K562 (cell line): ENCODE measurements around the gene SPON1. TPM values are rescaled to one million over a fixed set of nuclear protein-coding genes. Genes with fewer than 3 reads are reported as not detected.
A peak's percentile ranks its signal among the peaks of the same experiment; 100 is the strongest.

Experiments used
- BACH1 ChIP-seq: fragments of 200-800 bp; sonication (Bioruptor generic); IDR thresholded peaks from 2 replicates; pipeline ENCODE4 v1.6.1; 2016; ENCODE audit warnings: missing genetic modification characterization, missing compliant biosample characterization
- BCOR ChIP-seq: fragments of 450-650 bp; IDR thresholded peaks from 2 replicates; pipeline ENCODE4 v1.6.1; 2016
- C11orf30 ChIP-seq: fragments of 450-650 bp; IDR thresholded peaks from 2 replicates; pipeline ENCODE4 v1.6.1; 2016; ENCODE audit warnings: low read depth, mild to moderate bottlenecking
- CC2D1A ChIP-seq: fragments of 450-650 bp; IDR thresholded peaks from 2 replicates; pipeline ENCODE4 v1.6.1; 2017; ENCODE audit warnings: mild to moderate bottlenecking
- DACH1 ChIP-seq: fragments of 450-650 bp; IDR thresholded peaks from 2 replicates; pipeline ENCODE4 v1.6.1; 2018; ENCODE audit not compliant: partially characterized antibody
- FOXJ3 ChIP-seq: sonication (generic); formaldehyde crosslinking; IDR thresholded peaks from 2 replicates; pipeline ENCODE4 v1.4.0; 2020; ENCODE audit warnings: mild to moderate bottlenecking, missing genetic modification reagents
- IRF2 ChIP-seq: sonication (generic); formaldehyde crosslinking; IDR thresholded peaks from 2 replicates; pipeline ENCODE4 v1.8.1; 2022; ENCODE audit warnings: mild to moderate bottlenecking, missing genetic modification reagents
- LARP7 ChIP-seq: fragments of 450-650 bp; IDR thresholded peaks from 2 replicates; pipeline ENCODE4 v1.6.1; 2016
- MEF2D ChIP-seq: conservative IDR thresholded peaks from 2 replicates; pipeline ENCODE4 v1.6.1; 2016; ENCODE audit warnings: low read depth, missing genetic modification characterization, missing compliant biosample characterization
- MTA1 ChIP-seq: fragments of 450-650 bp; IDR thresholded peaks from 2 replicates; pipeline ENCODE4 v1.6.1; 2017; ENCODE audit warnings: borderline replicate concordance
- MTA3 ChIP-seq: fragments of 450-650 bp; formaldehyde crosslinking; IDR thresholded peaks from 2 replicates; pipeline ENCODE4 v1.6.1; 2017; ENCODE audit warnings: mild to moderate bottlenecking, borderline replicate concordance
- MXI1 ChIP-seq: IDR thresholded peaks from 2 replicates; pipeline ENCODE4 v1.6.1; 2011; ENCODE audit warnings: low read depth, mild to moderate bottlenecking, improper control_type of control experiment, low read length
- NFIX ChIP-seq: fragments of 250-450 bp; sonication (Bioruptor Pico); IDR thresholded peaks from 2 replicates; pipeline ENCODE4 v1.4.0; 2020; ENCODE audit warnings: low read depth, mild to moderate bottlenecking, moderate library complexity
- NR2F6 ChIP-seq: fragments of 450-650 bp; formaldehyde crosslinking; IDR thresholded peaks from 2 replicates; pipeline ENCODE4 v1.4.0; 2020; ENCODE audit warnings: mild to moderate bottlenecking
- PHB2 ChIP-seq: fragments of 450-650 bp; IDR thresholded peaks from 2 replicates; pipeline ENCODE4 v1.6.1; 2017; ENCODE audit warnings: low read depth
- PML ChIP-seq: IDR thresholded peaks from 2 replicates; pipeline ENCODE4 v1.6.1; 2012; ENCODE audit warnings: low read length, inconsistent platforms
- SMC3 ChIP-seq: conservative IDR thresholded peaks from 2 replicates; pipeline ENCODE4 v1.6.1; 2011; ENCODE audit warnings: low read depth, low read length, improper control_type of control experiment; ENCODE audit not compliant: insufficient read depth
- SRF ChIP-seq, 2 experiments: fragments of 250-450, 450-650 bp in 1 of 2; sonication (Bioruptor Pico) in 1 of 2; sonication (generic) in 1 of 2; formaldehyde crosslinking; IDR thresholded peaks; 2 replicates each; pipeline versions ENCODE4 v1.5.0 to v1.5.1; 2020 to 2022; ENCODE audit warnings: mild to moderate bottlenecking in 1 of 2, missing genetic modification reagents in 1 of 2
- STAG1 ChIP-seq: sonication (generic); formaldehyde crosslinking; IDR thresholded peaks from 2 replicates; pipeline ENCODE4 v1.5.0; 2020; ENCODE audit warnings: missing genetic modification reagents, borderline replicate concordance
- TFAM ChIP-seq: fragments of 250-450 bp; sonication (Bioruptor Pico); conservative IDR thresholded peaks from 2 replicates; pipeline ENCODE4 v1.5.0; 2021; ENCODE audit warnings: mild to moderate bottlenecking, moderate library complexity
- TRIM24 ChIP-seq, 2 experiments: fragments of 450-650 bp; IDR thresholded peaks; 2 replicates each; pipeline ENCODE4 v1.6.1; 2016
- TRIM28 ChIP-seq: fragments of 450-650 bp; IDR thresholded peaks from 2 replicates; pipeline ENCODE4 v1.6.1; 2017
- XRCC5 ChIP-seq: fragments of 200-400 bp; formaldehyde crosslinking; IDR thresholded peaks from 2 replicates; pipeline ENCODE4 v1.6.1; 2017; ENCODE audit warnings: low read depth, mild to moderate bottlenecking, low read length
- ZC3H11A ChIP-seq: IDR thresholded peaks from 2 replicates; pipeline ENCODE4 v1.6.1; 2012; ENCODE audit warnings: low read depth, low read length, improper control_type of control experiment
- ZNF282 ChIP-seq: sonication (generic); formaldehyde crosslinking; IDR thresholded peaks from 2 replicates; pipeline ENCODE4 v1.8.1; 2023; ENCODE audit warnings: missing genetic modification reagents
- ZNF384 ChIP-seq: IDR thresholded peaks from 2 replicates; pipeline ENCODE4 v1.6.1; 2012; ENCODE audit warnings: low read depth, low read length, improper control_type of control experiment
- ZNF408 ChIP-seq: fragments of 250-450 bp; sonication (Bioruptor Pico); IDR thresholded peaks from 2 replicates; pipeline ENCODE4 v1.4.0; 2020; ENCODE audit warnings: low read depth, mild to moderate bottlenecking, moderate library complexity
- polyA plus RNA-seq, 8 experiments: library from polyadenylated mRNA; depleted of rRNA in 4 of 8; stranded (reverse) in 5 of 8; unstranded in 3 of 8; fragments of >200 nt; fragmentation: Nextera tagmentation in 2 of 8; fragmentation: Illumina TruSeq in 1 of 8; extraction: Ambion mirVana in 2 of 8; extraction: Trizol in 1 of 8; gene quantifications; 2 replicates each; pipeline versions ENCODE4 v1.2.1 to v1.2.3, GENCODE V29; 2011 to 2014; ENCODE audit warnings: inconsistent platforms in 1 of 8, missing spikeins in 1 of 8
- total RNA-seq, 7 experiments: library from RNA; depleted of rRNA in 6 of 7; stranded (reverse); fragments of >200 nt in 6 of 7; fragmentation: Illumina TruSeq in 2 of 7; extraction: Trizol in 2 of 7; gene quantifications; 2 replicates each; pipeline versions ENCODE4 v1.2.1 to v1.2.3, GENCODE V29; 2011 to 2021; ENCODE audit warnings: low replicate concordance in 1 of 7
- TF ChIP-seq, protein P1 (sequence below), 3 experiments: IDR thresholded peaks in 2 of 3; conservative IDR thresholded peaks in 1 of 3; 2 replicates each; pipeline ENCODE4 v1.5.1; 2011 to 2012; ENCODE audit warnings: low read length in 3 of 3, mild to moderate bottlenecking in 3 of 3, control low read depth in 2 of 3, improper control_type of control experiment in 1 of 3, inconsistent platforms in 1 of 3, low read depth in 1 of 3, mixed read lengths in 1 of 3, moderate library complexity in 1 of 3; ENCODE audit not compliant: insufficient read depth in 2 of 3
- TF ChIP-seq, protein P2 (sequence below): sonication (generic); formaldehyde crosslinking; IDR thresholded peaks from 2 replicates; pipeline ENCODE4 v1.8.1; 2023; ENCODE audit warnings: mild to moderate bottlenecking, missing genetic modification reagents
- TF ChIP-seq, protein P3 (sequence below): fragments of 450-650 bp; IDR thresholded peaks from 2 replicates; pipeline ENCODE4 v1.6.1; 2016; ENCODE audit warnings: low read depth, mild to moderate bottlenecking, moderate library complexity

SPON1 gene
- total and polyA plus RNA-seq, 9 of the 15 experiments (the other 6 are each of a cell fraction or from before 2014, with no cell fraction given): 0.04 to 0.06 TPM; not detected in 7

DNA sequence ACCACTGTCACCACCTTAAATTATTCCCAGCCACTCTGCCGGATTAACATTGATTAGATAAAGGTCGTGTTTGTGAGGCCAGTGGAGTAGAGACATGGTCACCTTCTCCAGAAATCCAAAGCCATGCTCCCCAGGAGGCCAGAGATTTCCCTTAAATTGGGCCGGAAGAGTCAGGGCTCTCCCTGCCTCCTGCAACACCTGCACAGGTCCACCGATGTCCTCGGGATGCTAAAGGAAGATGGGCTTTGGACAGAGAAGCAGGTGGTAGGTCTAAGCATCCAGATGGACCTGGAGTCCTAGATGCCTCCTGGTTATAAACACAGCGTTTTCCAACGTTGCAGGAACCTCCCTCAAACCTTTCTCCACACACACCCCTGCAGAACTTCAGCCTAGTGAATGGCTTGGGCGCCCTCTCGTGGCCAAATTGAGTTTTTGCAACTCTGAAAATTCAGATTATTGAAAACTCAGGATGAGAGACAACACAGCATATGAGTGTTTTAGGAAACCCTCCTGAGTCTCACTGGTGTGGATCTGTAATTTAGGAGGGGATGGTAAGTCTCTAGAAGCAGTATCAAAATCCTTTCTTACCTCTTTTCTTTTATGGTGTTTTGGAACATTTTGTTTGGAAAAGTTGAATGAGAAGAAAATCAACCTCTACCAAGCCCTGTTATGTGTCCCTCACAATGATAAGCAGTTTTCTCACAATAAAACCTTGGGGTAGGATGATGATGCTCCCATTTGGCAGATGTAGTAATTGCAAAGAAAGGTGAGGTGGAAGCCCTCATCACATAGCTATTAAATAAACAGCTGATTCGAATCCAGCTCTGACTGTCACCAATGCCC lies 286.8 kb downstream of the SPON1 start (continued):
- TF ChIP-seq MTA3: no peak
- TF ChIP-seq BACH1 (tag): no peak
- TF ChIP-seq, protein P1, sequence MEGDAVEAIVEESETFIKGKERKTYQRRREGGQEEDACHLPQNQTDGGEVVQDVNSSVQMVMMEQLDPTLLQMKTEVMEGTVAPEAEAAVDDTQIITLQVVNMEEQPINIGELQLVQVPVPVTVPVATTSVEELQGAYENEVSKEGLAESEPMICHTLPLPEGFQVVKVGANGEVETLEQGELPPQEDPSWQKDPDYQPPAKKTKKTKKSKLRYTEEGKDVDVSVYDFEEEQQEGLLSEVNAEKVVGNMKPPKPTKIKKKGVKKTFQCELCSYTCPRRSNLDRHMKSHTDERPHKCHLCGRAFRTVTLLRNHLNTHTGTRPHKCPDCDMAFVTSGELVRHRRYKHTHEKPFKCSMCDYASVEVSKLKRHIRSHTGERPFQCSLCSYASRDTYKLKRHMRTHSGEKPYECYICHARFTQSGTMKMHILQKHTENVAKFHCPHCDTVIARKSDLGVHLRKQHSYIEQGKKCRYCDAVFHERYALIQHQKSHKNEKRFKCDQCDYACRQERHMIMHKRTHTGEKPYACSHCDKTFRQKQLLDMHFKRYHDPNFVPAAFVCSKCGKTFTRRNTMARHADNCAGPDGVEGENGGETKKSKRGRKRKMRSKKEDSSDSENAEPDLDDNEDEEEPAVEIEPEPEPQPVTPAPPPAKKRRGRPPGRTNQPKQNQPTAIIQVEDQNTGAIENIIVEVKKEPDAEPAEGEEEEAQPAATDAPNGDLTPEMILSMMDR (IDR thresholded peaks at IDR 0.05 in 2 of 3, conservative IDR thresholded peaks at IDR 0.05 in 1 of 3; ENCODE audit: insufficient read depth in 2 of 3, low read depth in 1 of 3, low read length in 3 of 3): peak; percentile 80 to 92 (median 80)
- no peak for TF ChIP-seq TRIM24 (IDR thresholded peaks at IDR 0.05)
- TF ChIP-seq TRIM28: no peak
- no peak for TF ChIP-seq PHB2
- no peak for TF ChIP-seq SRF (CRISPR knock-in tag; IDR thresholded peaks at IDR 0.05)
- TF ChIP-seq ZNF282 (CRISPR knock-in tag): no peak
- TF ChIP-seq, protein P2, sequence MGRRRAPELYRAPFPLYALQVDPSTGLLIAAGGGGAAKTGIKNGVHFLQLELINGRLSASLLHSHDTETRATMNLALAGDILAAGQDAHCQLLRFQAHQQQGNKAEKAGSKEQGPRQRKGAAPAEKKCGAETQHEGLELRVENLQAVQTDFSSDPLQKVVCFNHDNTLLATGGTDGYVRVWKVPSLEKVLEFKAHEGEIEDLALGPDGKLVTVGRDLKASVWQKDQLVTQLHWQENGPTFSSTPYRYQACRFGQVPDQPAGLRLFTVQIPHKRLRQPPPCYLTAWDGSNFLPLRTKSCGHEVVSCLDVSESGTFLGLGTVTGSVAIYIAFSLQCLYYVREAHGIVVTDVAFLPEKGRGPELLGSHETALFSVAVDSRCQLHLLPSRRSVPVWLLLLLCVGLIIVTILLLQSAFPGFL (CRISPR knock-in tag): no peak
- TF ChIP-seq MTA1: no peak
- no peak for TF ChIP-seq NR2F6 (CRISPR knock-in tag)
- TF ChIP-seq MXI1: no peak
- no peak for TF ChIP-seq PML
- no peak for TF ChIP-seq BCOR
- TF ChIP-seq IRF2 (CRISPR knock-in tag): no peak
- no peak for TF ChIP-seq XRCC5
- TF ChIP-seq CC2D1A: 0 out of 2 replicates have a peak, but pooled peaks have one; percentile 40
- no peak for TF ChIP-seq ZC3H11A
- TF ChIP-seq NFIX (CRISPR knock-in tag): no peak
- no peak for TF ChIP-seq MEF2D (tag)
- no peak for TF ChIP-seq LARP7
- no peak for TF ChIP-seq DACH1
- TF ChIP-seq ZNF408 (CRISPR knock-in tag): no peak
- peak; percentile 86 for TF ChIP-seq SMC3
- TF ChIP-seq FOXJ3: no peak
- no peak for TF ChIP-seq TFAM
- TF ChIP-seq STAG1 (CRISPR knock-in tag): peak; percentile 79; the same call in 1 of the 2 replicates
- TF ChIP-seq C11orf30: no peak
- TF ChIP-seq, protein P3, sequence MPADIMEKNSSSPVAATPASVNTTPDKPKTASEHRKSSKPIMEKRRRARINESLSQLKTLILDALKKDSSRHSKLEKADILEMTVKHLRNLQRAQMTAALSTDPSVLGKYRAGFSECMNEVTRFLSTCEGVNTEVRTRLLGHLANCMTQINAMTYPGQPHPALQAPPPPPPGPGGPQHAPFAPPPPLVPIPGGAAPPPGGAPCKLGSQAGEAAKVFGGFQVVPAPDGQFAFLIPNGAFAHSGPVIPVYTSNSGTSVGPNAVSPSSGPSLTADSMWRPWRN: no peak
- no peak for TF ChIP-seq ZNF384
